Body of pancreas (tissue), 4 donors: ENCODE results near the gene MRPS15. TPM values are rescaled to one million over a fixed set of nuclear protein-coding genes. Genes with fewer than 3 reads are reported as not detected.

Experiments
- ATAC-seq: fragments of 150-250 bp; one replicate; pipeline ENCODE4 v1.9.1; 2016
- DNase-seq, 4 donors: peaks; one replicate each; pipeline ENCODE4 v3.0.0-alpha.2; 2019
- H3K27ac ChIP-seq, 4 donors: fragments of 200-600 bp; sonication (generic); 1 replicate in 3 of 4; 2 replicates in 1 of 4; pipeline versions ENCODE4 v1.5.1 to v1.6.1; 2016 to 2019; ENCODE audit warnings: mild to moderate bottlenecking in 1 of 4, mixed read lengths in 1 of 4, moderate library complexity in 1 of 4
- H3K27me3 ChIP-seq, 2 donors: fragments of 200-600 bp; sonication (generic); one replicate each; pipeline ENCODE4 v1.6.0; 2016; ENCODE audit warnings: mild to moderate bottlenecking in 1 of 2
- H3K36me3 ChIP-seq, 2 donors: fragments of 200-600 bp; sonication (generic); replicated peaks in 1 of 2; 2 replicates each; pipeline ENCODE4 v1.5.1; 2016; ENCODE audit warnings: low read depth in 2 of 2; ENCODE audit not compliant: insufficient read depth in 1 of 2
- H3K4me1 ChIP-seq: fragments of 200-600 bp; sonication (generic); one replicate; pipeline ENCODE4 v1.6.0; 2016
- H3K4me3 ChIP-seq, 2 donors: fragments of 200-600 bp; sonication (generic); 1 replicate in 1 of 2; 2 replicates in 1 of 2; pipeline ENCODE4 v1.5.1; 2016 to 2019
- H3K9me3 ChIP-seq, 3 donors: fragments of 200-600 bp; sonication (generic); 1 replicate in 2 of 3; 2 replicates in 1 of 3; pipeline ENCODE4 v1.5.1; 2016
- POLR2A ChIP-seq, 3 donors: fragments of 450-650 bp; IDR thresholded peaks; one replicate each; pipeline ENCODE4 v1.6.1; 2016; ENCODE audit warnings: antibody characterized with exemption in 3 of 3, mild to moderate bottlenecking in 2 of 3
- WGBS, 2 donors: methylation state at CpG; one replicate each; pipeline ENCODE4 v1.1.5; 2017; 5-methylcytosine and 5-hydroxymethylcytosine counted together
- intact Hi-C: fragments of 100-400 bp; cut with DNase I; formaldehyde crosslinking; loops from one replicate; pipeline ENCODE4 v1.15.1; 2023
- total RNA-seq, 2 donors: library from RNA; depleted of rRNA; stranded (reverse); fragments of >200 nt; gene quantifications; one replicate each; pipeline ENCODE4 v1.1.0, GENCODE V29; 2016
- TF ChIP-seq, protein P1 (sequence below), 7 experiments: fragments of 450-650 bp in 4 of 7; fragments of 200-600 bp in 3 of 7; sonication (generic) in 3 of 7; IDR thresholded peaks; one replicate each; pipeline ENCODE4 v1.5.1; 2016 to 2019; ENCODE audit warnings: antibody characterized with exemption in 7 of 7

The MRPS15 gene
- total RNA-seq, 2 donors from 2014 or later, result 24.4 to 31.1 TPM

DNA sequence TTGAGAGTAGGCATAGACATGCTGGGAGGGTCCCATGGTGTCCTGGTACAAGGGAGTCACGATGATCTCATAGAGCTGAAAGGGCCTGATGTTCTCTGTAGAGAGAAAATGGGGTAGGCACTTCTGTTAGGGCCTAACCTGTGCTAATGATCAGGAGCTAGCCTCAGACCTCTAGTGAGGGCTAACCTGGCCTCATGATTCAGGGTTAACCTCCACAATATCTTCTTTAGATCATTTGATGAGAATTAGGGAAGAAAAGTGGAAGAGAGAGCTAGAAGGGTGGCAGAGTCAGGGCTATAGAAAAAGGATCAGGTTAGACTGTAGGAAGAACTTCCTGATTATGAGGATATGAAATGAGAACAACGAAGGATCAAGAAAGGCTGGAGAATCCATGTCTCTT lies 5.0 kb upstream of the MRPS15 start:
- no peaks in the 10 kb centered on the region for H3K36me3 ChIP-seq
- intact Hi-C loops, result no loop called here
- TF ChIP-seq, protein P1, sequence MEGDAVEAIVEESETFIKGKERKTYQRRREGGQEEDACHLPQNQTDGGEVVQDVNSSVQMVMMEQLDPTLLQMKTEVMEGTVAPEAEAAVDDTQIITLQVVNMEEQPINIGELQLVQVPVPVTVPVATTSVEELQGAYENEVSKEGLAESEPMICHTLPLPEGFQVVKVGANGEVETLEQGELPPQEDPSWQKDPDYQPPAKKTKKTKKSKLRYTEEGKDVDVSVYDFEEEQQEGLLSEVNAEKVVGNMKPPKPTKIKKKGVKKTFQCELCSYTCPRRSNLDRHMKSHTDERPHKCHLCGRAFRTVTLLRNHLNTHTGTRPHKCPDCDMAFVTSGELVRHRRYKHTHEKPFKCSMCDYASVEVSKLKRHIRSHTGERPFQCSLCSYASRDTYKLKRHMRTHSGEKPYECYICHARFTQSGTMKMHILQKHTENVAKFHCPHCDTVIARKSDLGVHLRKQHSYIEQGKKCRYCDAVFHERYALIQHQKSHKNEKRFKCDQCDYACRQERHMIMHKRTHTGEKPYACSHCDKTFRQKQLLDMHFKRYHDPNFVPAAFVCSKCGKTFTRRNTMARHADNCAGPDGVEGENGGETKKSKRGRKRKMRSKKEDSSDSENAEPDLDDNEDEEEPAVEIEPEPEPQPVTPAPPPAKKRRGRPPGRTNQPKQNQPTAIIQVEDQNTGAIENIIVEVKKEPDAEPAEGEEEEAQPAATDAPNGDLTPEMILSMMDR (IDR thresholded peaks at IDR 0.05), result no peak
- no peak for TF ChIP-seq POLR2A (IDR thresholded peaks at IDR 0.05)
- no peaks in the 10 kb centered on the region for H3K9me3 ChIP-seq
- no peak overlapping the region for H3K27ac ChIP-seq
- H3K4me3 ChIP-seq, result no peak overlapping the region
- H3K4me1 ChIP-seq, result peaks cover 11% of the 10 kb centered on the region
- ATAC-seq (no peak), DNase-seq (no peak)
- H3K27me3 ChIP-seq, result no peaks in the 10 kb centered on the region
- 63 to 84% methylated on average over 2 of the region's 2 CpGs for WGBS, 2 donors

DNA sequence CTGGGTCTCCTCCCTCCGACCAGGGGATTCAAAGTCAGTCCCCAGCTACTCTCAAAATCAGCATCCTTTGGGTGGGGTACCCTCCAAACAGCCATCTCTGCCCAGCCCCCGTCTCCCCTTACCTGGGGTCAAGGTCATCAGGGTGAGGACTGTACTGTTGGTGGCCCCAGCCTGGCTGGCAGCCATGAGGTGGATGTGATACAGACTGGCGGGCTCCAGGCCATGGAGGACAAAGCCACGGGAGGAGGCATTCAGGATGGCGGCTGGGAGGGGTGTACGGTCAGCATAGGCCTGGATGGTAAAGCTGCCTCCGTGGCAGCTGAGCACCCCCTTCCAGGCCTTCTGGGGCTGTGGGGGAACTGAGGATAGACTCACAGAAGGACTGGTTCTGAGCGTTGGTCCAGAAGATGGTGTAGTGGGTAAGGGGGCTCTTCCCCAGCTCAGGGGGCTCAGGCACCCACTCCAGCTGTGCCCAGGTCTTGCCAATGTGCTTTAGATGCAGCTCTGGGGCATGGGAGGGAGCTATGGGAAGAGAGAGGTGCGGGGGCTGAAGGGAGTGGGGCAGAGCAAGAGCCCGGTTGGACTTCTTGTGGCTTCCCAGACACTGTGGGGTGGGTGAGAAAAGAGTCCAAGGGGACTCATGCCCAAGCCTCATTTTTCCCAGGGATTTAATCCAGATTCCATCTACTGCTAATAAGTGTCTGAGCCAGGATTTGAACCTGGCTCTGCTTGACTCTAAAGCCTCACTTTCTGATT lies 3.7 kb upstream of the MRPS15 start:
- 81 to 89% methylated on average over 6 to 10 of the region's 10 CpGs for WGBS, 2 donors
- no peak overlapping the region for H3K27ac ChIP-seq
- no peak overlapping the region for H3K4me3 ChIP-seq
- no peak for DNase-seq
- H3K36me3 ChIP-seq, result no peaks in the 10 kb centered on the region
- intact Hi-C loops, result no loop called here
- H3K27me3 ChIP-seq, result no peaks in the 10 kb centered on the region
- no peaks in the 10 kb centered on the region for H3K9me3 ChIP-seq
- H3K4me1 ChIP-seq, result peaks cover 20% of the 10 kb centered on the region
- no peak for TF ChIP-seq POLR2A (IDR thresholded peaks at IDR 0.05)
- TF ChIP-seq, protein P1 (IDR thresholded peaks at IDR 0.05), result no peak
- no peak for ATAC-seq

DNA sequence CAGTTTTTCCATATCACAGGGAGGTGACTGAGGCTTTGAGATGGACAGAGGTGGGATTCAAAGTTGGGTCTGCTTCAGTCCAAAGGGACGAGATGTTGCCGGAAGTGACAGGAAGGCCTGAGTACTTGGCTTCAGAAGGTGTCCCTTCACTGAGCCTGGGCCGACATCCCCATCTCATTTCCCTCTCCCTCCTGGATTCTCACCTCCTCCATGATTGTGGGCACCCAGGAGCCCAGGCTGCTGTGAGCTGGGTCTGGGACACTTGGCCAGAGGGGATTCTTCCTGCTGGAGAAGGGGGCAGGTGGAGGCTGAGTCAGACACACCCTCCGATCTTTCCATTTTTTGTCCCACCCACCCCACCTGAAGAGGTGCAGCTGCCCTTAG lies 2.8 kb upstream of the MRPS15 start:
- Histone ChIP-seq H3K9me3 (no peaks in the 10 kb centered on the region), H3K4me3 (no peak overlapping the region), H3K4me1 (peaks cover 21% of the 10 kb centered on the region), H3K36me3 (no peaks in the 10 kb centered on the region), H3K27me3 (no peaks in the 10 kb centered on the region), H3K27ac (no peak overlapping the region)
- intact Hi-C loops, result no loop called here
- 89 to 90% methylated on average over 4 of the region's 4 CpGs for WGBS, 2 donors
- no peak for ATAC-seq
- DNase-seq, result no peak
- TF ChIP-seq, protein P1 (IDR thresholded peaks at IDR 0.05), result no peak
- TF ChIP-seq POLR2A (IDR thresholded peaks at IDR 0.05), result no peak

DNA sequence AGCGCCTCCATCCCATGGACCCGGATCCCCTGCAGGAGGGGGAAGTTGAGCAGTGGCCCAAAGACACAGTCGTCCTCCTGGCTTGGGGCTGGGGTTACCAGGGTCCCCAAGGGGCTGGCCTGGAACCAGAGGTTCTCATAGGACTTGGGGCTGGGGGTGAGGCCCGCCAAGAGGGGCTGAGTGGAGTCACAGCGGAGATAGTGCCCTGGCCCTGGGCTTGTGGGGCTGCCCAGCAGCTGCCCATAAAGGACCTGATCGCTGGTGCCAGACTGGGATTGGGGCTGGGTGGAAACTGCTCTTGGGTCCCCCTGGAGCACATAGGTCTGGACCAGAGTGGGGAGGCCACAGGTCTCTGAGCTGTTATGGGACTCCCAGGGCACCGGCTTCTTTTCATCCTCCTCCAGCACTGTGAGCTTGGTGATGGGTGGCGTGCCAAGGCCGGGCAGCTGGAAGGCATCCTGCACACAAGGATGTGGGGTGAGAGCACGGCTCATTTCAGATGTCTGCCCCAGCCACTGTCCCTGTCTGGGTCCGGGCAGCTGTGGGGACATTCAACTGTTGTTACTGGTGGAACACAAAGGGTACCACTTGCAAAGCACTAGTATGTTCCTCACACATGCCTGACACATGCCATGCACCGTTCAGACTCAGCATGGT lies 2.3 kb upstream of the MRPS15 start:
- Histone ChIP-seq H3K27ac (no peak overlapping the region), H3K4me1 (peaks cover 21% of the 10 kb centered on the region), H3K4me3 (no peak overlapping the region), H3K27me3 (no peaks in the 10 kb centered on the region), H3K36me3 (no peaks in the 10 kb centered on the region), H3K9me3 (no peaks in the 10 kb centered on the region)
- WGBS, 2 donors, result 82 to 88% methylated on average over 10 to 12 of the region's 12 CpGs
- ATAC-seq, result no peak
- DNase-seq, result no peak
- TF ChIP-seq, protein P1 (IDR thresholded peaks at IDR 0.05), result no peak
- TF ChIP-seq POLR2A (IDR thresholded peaks at IDR 0.05), result no peak
- intact Hi-C loops, result no loop called here
